Lower leg skin (tissue), 4 donors: ENCODE results near the gene NETO1. TPM values are rescaled to one million over a fixed set of nuclear protein-coding genes. Genes with fewer than 3 reads are reported as not detected.

ENCODE experiments used
- DNase-seq, 2 donors: peaks; one replicate each; pipeline ENCODE4 v3.0.0-alpha.2; 2019; ENCODE audit warnings: low spot score in 2 of 2
- H3K4me3 ChIP-seq: fragments of 200-600 bp; sonication (generic); 2 replicates; pipeline ENCODE4 v1.5.1; 2017; ENCODE audit warnings: mild to moderate bottlenecking, low read depth; ENCODE audit not compliant: poor library complexity, severe bottlenecking
- CTCF ChIP-seq, 3 donors: fragments of 450-650 bp; IDR thresholded peaks; one replicate each; pipeline ENCODE4 v1.5.1; 2016; ENCODE audit warnings: antibody characterized with exemption in 3 of 3, mild to moderate bottlenecking in 3 of 3, moderate library complexity in 2 of 3
- POLR2A ChIP-seq, 2 donors: fragments of 450-650 bp; IDR thresholded peaks; one replicate each; pipeline ENCODE4 v1.6.1; 2016 to 2017; ENCODE audit warnings: antibody characterized with exemption in 2 of 2, mild to moderate bottlenecking in 1 of 2, moderate library complexity in 1 of 2
- WGBS, 2 donors: methylation state at CpG; one replicate each; pipeline ENCODE4 v1.1.5; 2018; 5-methylcytosine and 5-hydroxymethylcytosine counted together
- intact Hi-C: fragments of 100-400 bp; cut with DNase I; formaldehyde crosslinking; loops from one replicate; pipeline ENCODE4 v1.15.0; 2023; ENCODE audit warnings: low total_unique reads
- total RNA-seq, 4 donors: library from RNA; depleted of rRNA; stranded (reverse); fragments of >200 nt; gene quantifications; one replicate each; pipeline ENCODE4 v1.1.0, GENCODE V29; 2016

The NETO1 gene
- total RNA-seq, 4 donors from 2014 or later = 0.17 to 0.71 (median 0.53) TPM; not detected in 1

DNA sequence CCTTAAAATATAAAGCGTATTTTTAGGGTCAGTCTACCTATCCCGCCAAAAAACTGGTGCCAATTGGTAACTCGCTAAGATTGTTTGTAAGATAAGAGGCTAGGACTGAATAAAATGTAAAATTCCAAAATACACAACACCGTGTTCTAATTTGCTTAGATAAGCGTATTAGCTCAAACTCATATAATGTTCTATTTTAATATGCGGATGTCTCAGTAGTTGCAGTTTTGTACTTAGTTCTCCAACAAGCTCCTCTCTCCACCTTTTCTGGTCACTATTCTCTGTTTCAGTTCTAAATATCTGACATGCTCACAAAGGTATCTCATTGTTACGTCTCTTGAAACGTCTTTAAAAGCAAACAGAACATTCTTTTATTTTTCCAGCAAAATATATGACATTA lies 24.0 kb downstream of the NETO1 start:
- WGBS, 2 donors = 81 to 84% methylated on average over 8 of the region's 8 CpGs
- no peak overlapping the region for H3K4me3 ChIP-seq
- TF ChIP-seq CTCF (IDR thresholded peaks at IDR 0.05) (no peak), POLR2A (IDR thresholded peaks at IDR 0.05) (no peak)
- intact Hi-C loops = no loop called here
- no peak for DNase-seq

DNA sequence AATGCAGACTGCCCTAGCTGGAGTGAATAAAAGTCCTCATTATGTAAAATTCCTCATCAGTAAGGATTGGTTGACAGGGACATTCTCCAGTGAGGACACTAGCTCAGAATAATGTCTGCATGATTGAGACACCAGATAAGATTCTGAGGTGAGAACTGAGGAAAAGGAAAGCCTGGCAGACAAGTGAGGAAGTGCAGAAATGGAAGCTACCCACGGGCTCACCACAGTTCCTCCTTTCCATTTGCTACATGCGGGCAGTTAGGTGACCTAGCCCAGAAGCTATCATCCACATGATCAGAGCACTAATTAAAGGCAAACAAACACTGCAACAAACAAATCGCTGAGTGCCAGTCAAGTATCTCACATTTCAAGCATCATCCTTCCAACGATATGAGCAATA lies 27.7 kb downstream of the NETO1 start:
- H3K4me3 ChIP-seq = no peak overlapping the region
- intact Hi-C loops = no loop called here

DNA sequence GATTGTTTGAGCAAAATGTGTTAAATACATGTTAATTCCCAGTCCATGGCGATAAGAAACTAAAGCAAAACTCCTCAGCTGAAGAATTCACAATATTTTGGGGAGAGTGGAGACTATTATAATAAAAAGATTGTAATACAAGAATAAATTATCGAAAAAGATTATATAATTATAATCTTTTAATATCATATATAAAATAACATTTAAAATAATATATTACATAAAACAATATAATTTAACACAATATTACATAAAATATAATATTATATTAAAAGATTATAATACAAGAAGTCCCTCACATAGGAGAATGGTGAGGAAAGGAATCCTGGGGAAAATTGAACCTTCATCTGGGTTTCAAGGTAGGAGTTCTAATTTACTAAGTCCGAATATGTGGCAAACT lies 33.1 kb downstream of the NETO1 start:
- intact Hi-C loops = no loop called here
- TF ChIP-seq POLR2A (IDR thresholded peaks at IDR 0.05) = no peak
- no peak for TF ChIP-seq CTCF (IDR thresholded peaks at IDR 0.05)
- 77 to 80% methylated on average over 3 of the region's 3 CpGs for WGBS, 2 donors
- no peak overlapping the region for H3K4me3 ChIP-seq
- DNase-seq = no peak

More for the DNA sequence above, 27.7 kb downstream of the NETO1 start:
- 10 to 30% methylated on average over 4 of the region's 4 CpGs for WGBS, 2 donors
- TF ChIP-seq POLR2A (IDR thresholded peaks at IDR 0.05) = no peak
- no peak for DNase-seq

- H3K4me3 ChIP-seq = no peak overlapping the region
- DNase-seq = no peak
- WGBS, 2 donors = 89 to 92% methylated on average over 7 of the region's 7 CpGs
- no peak for TF ChIP-seq POLR2A (IDR thresholded peaks at IDR 0.05)
- no peak for TF ChIP-seq CTCF (IDR thresholded peaks at IDR 0.05)
- intact Hi-C loops = no loop called here
Observed at GRCh38 chr18:72833471-72833870, 34.3 kb downstream of the NETO1 start.

- 24% methylated on average over 10 of the region's 10 CpGs for WGBS, 2 donors
- TF ChIP-seq POLR2A (IDR thresholded peaks at IDR 0.05) = no peak
- TF ChIP-seq CTCF (IDR thresholded peaks at IDR 0.05) = no peak
- no peak for DNase-seq
- H3K4me3 ChIP-seq = no peak overlapping the region
- intact Hi-C loops = no loop called here
Observed at GRCh38 chr18:72830109-72830508, 37.7 kb downstream of the NETO1 start.

GRCh38 chr18:72828601-72829000 lies 39.2 kb downstream of the NETO1 start:
- no peak for DNase-seq
- intact Hi-C loops = no loop called here
- WGBS, 2 donors = 84 to 86% methylated on average over 2 of the region's 2 CpGs
- TF ChIP-seq CTCF (IDR thresholded peaks at IDR 0.05) (no peak), POLR2A (IDR thresholded peaks at IDR 0.05) (no peak)
- H3K4me3 ChIP-seq = no peak overlapping the region
